AG09319 (cell line): ENCODE measurements around the gene LIMD2.

Source experiments
- DNase-seq: peaks from one replicate; pipeline ENCODE4 v3.0.0-alpha.2; 2010; ENCODE audit warnings: low read depth; ENCODE audit errors: extremely low read depth
- CTCF ChIP-seq: IDR thresholded peaks from 2 replicates; pipeline ENCODE4 v1.5.1; 2011; ENCODE audit warnings: low read depth, mild to moderate bottlenecking, inconsistent platforms, low read length, moderate library complexity

The LIMD2 gene

DNA sequence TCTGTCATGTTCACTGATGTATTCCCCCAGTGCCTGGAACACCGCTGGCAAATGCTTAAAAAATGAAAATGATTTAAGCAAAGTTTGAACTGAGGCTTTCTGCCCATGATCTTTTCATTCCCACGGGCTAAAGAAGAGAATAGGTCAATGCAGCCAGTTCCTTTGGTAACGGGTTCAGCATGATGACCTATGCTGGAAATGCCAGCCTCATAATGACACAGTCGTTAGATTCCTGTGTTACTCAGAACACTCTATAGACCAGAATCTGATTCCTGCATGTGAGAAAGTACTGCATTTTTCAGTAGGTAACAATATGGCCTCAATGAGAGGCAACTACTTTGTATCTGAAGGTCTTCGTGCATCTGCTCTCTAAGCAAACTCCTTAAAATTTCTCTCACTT, 19.1 kb upstream of the LIMD2 start:
- no peak for TF ChIP-seq CTCF

DNA sequence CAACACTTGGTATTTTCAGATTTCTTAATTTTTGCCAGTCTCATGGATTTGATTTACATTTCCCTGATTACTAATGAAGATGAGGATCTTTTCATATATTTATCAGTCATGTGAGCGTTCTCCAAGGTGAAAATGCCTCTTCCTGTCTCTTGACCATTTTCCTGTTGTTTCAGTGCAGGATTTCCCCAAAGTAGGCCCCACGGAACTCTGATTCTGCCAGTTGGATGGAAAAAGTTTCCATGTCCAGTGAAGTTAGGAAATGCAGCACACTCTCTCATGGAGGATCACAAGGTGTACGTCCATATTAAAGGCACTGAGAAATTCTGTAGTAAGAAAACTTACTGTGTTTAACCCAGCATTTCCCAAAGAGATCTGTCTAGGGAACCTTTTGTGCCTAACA, 16.5 kb upstream of the LIMD2 start:
- no peak for TF ChIP-seq CTCF
- DNase-seq = no peak

More for the DNA sequence above, 19.1 kb upstream of the LIMD2 start:
- DNase-seq = no peak

DNA sequence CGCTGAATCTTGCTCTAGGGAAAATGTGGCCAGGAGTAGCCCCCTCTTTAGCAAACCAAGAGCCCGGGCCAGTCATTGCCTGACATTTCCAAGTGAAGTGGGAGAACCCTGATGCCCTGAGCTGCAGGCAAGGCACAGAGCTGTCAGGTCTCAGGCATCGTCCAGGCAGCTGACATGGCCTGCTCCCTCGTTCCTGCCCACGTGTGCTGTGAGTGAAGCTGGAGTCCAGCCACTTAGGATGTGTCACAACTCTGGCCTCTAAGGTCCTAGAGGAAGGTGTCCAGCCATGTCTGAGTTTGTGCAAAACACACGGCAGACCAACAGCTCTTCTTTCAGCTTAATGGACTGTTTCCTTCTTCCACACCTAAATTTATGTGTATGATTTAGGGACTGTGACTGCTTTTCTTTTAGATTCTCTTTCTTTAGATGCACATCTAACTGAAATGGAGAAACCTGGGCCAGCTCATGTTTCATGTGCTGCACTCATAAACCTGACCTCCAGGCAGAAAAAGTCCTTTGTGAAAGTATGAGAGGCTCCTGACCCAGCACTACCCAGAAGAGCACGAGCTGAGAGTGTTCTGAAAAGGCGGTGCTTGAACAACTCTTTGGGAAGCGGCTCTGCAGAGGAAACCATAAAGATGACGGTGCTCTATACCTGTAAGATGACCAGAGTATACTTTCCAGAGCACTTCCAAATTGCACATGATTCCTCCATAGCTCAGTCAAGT, 14.8 kb upstream of the LIMD2 start:
- DNase-seq = no peak
- TF ChIP-seq CTCF = no peak

DNA sequence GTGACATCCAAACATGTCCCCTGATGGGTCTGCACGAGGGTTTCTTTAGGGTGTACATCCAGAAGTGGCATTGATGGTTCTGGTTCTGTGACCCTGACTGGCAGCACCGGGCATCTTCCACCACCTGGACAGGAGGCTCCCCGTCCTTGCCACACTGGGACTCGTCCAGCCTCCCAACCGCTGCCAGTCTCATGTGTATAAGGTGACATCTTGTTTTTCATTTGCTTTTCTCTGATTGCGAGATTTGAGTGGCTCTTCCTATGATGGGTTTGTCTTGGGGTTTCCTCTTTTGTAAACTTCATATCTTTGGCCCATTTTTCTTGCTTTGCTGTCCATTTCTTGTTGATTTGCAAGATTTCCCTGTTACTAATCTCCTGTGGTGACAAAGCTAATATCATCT, 9.2 kb upstream of the LIMD2 start:
- no peak for DNase-seq
- no peak for TF ChIP-seq CTCF

GRCh38 chr17:63707151-63707550, 7.2 kb upstream of the LIMD2 start:
- no peak for TF ChIP-seq CTCF
- no peak for DNase-seq

DNA sequence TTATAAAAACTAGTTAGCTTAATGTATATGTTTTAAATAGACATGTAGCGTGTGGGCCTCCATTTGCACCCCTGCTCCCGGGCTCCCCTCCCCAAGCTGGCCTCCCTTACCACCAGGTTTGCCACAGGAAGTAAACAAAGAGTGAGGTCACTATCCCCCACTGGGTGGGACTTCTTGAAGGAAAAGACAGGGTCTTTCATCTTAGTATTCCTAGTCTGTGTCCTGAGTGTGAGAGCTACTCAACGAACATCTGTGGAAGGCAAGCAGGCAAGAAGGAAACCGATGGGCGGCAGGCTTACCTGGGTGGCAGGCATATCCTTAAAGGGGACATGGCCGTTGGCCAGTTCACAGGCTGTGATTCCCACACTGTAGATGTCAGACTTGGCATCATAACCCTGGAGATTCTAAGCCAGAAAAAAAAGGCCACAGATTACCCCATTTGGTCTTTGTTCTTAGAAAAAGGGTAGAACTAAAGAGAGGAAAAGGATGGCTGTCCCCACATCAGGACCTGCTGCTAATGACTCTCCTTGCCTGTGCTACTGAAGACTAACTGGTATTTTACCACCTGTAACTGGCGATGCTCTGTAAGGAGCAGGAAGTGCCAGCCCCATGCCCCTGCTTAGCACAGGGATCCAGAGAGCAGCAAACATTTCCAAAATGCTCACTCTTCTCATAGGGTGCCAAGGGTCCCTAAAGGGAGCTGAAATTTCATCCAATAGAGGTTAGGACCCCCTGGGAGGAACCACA, 6.6 kb upstream of the LIMD2 start:
- no peak for TF ChIP-seq CTCF

DNA sequence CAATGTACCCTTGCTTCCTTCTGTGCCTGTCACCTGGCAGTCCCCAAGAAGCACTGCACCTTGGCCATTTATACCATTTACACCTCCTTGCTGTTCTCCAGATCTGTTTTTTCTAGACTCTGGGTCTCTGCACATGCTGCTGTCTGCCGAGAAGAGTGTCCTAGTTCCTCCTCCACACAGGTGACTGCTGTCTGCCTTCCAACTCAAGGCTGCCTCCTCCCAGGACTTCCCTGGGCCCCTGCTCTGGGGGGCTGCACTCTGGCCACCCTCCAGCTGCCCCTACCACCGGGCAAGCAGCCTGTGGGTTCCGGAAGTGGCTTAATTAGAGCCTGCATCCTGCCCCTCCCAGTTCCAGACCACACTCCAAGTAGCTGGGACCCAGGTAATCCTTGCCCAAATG, 5.7 kb upstream of the LIMD2 start:
- DNase-seq = no peak
- no peak for TF ChIP-seq CTCF

More for the DNA sequence above, 6.6 kb upstream of the LIMD2 start:
- DNase-seq = no peak
